Mesenchymal stem cell (in vitro differentiated cells and primary cell): ENCODE results near the gene ANKRD16.
"Not testable (repeated sequence)": the region's sequence is repeated elsewhere in the genome, so short reads cannot be mapped to it uniquely, and the experiment has no call there.

Experiments used
- DNase-seq: peaks from one replicate; pipeline ENCODE4 v3.0.0-alpha.2; 2013
- H2AFZ ChIP-seq: one replicate; pipeline ENCODE4 v1.6.1; 2013; ENCODE audit warnings: low read depth, mild to moderate bottlenecking, control low read depth, inconsistent platforms, low read length, moderate library complexity
- H2AK5ac ChIP-seq: 2 replicates; pipeline ENCODE4 v1.6.1; 2013; ENCODE audit warnings: low read length, moderate library complexity, mild to moderate bottlenecking, inconsistent platforms; ENCODE audit not compliant: severe bottlenecking
- H2BK120ac ChIP-seq: one replicate; pipeline ENCODE4 v1.6.1; 2013; ENCODE audit warnings: low read depth, mild to moderate bottlenecking, inconsistent platforms, low read length, moderate library complexity
- H2BK12ac ChIP-seq, 2 experiments: one replicate each; pipeline ENCODE4 v1.6.1; 2013; ENCODE audit warnings: inconsistent platforms in 2 of 2, low read length in 2 of 2, mild to moderate bottlenecking in 2 of 2, moderate library complexity in 2 of 2, control low read depth in 1 of 2
- H2BK15ac ChIP-seq: one replicate; pipeline ENCODE4 v1.6.1; 2013; ENCODE audit warnings: mild to moderate bottlenecking, low read depth, inconsistent platforms; ENCODE audit not compliant: poor library complexity, severe bottlenecking
- H2BK5ac ChIP-seq: 2 replicates; pipeline ENCODE4 v1.6.1; 2013; ENCODE audit warnings: low read depth, mild to moderate bottlenecking, low read length, control low read depth, inconsistent platforms; ENCODE audit not compliant: poor library complexity, severe bottlenecking
- H3K14ac ChIP-seq, 2 experiments: one replicate each; pipeline ENCODE4 v1.6.1; 2013; ENCODE audit warnings: inconsistent platforms in 2 of 2, low read length in 2 of 2, control low read depth in 1 of 2, mild to moderate bottlenecking in 1 of 2, moderate library complexity in 1 of 2
- H3K18ac ChIP-seq, 2 experiments: one replicate each; pipeline ENCODE4 v1.6.1; 2013; ENCODE audit warnings: inconsistent platforms in 2 of 2, low read length in 2 of 2, control low read depth in 1 of 2, low read depth in 1 of 2, mild to moderate bottlenecking in 1 of 2
- H3K23ac ChIP-seq, 2 experiments: one replicate each; pipeline ENCODE4 v1.6.1; 2013; ENCODE audit warnings: inconsistent platforms in 2 of 2, low read length in 2 of 2, mild to moderate bottlenecking in 2 of 2, moderate library complexity in 2 of 2, control low read depth in 1 of 2
- H3K27ac ChIP-seq: 2 replicates; pipeline ENCODE4 v1.5.1; 2013; ENCODE audit warnings: mild to moderate bottlenecking, moderate library complexity, low read length, control low read depth, inconsistent platforms; ENCODE audit not compliant: poor library complexity, severe bottlenecking
- H3K27me3 ChIP-seq, 2 experiments: 2 replicates each; pipeline versions ENCODE4 v1.6.1 to v1.7.0; 2013; ENCODE audit warnings: low read length in 2 of 2, mild to moderate bottlenecking in 2 of 2, moderate library complexity in 2 of 2, control low read depth in 1 of 2, inconsistent platforms in 1 of 2; ENCODE audit not compliant: control insufficient read depth in 1 of 2, insufficient read depth in 1 of 2
- H3K36me3 ChIP-seq, 2 experiments: 2 replicates each; pipeline versions ENCODE4 v1.6.1 to v1.7.0; 2013; ENCODE audit warnings: low read length in 2 of 2, control low read depth in 1 of 2, inconsistent platforms in 1 of 2, low read depth in 1 of 2, mild to moderate bottlenecking in 1 of 2; ENCODE audit not compliant: insufficient read depth in 2 of 2, control insufficient read depth in 1 of 2
- H3K4ac ChIP-seq, 2 experiments: one replicate each; pipeline ENCODE4 v1.6.1; 2013; ENCODE audit warnings: inconsistent platforms in 2 of 2, low read length in 2 of 2, mild to moderate bottlenecking in 2 of 2, moderate library complexity in 2 of 2, control low read depth in 1 of 2, low read depth in 1 of 2
- H3K4me1 ChIP-seq: 2 replicates; pipeline ENCODE4 v1.6.1; 2013; ENCODE audit warnings: low read depth, low read length, control low read depth; ENCODE audit not compliant: control insufficient read depth, insufficient read depth
- H3K4me2 ChIP-seq: 2 replicates; pipeline ENCODE4 v1.6.1; 2013; ENCODE audit warnings: low read length, mild to moderate bottlenecking, inconsistent platforms; ENCODE audit not compliant: poor library complexity, severe bottlenecking
- H3K4me3 ChIP-seq, 2 experiments: 2 replicates each; pipeline versions ENCODE4 v1.5.1 to v1.7.0; 2013; ENCODE audit warnings: low read length in 2 of 2, mild to moderate bottlenecking in 2 of 2, control low read depth in 1 of 2, low read depth in 1 of 2; ENCODE audit not compliant: insufficient read depth in 1 of 2
- H3K79me1 ChIP-seq: replicated peaks from 2 replicates; pipeline ENCODE4 v1.6.1; 2013; ENCODE audit warnings: mild to moderate bottlenecking, control low read depth, low read length, inconsistent platforms; ENCODE audit not compliant: poor library complexity, severe bottlenecking
- H3K9ac ChIP-seq: 2 replicates; pipeline ENCODE4 v1.7.0; 2013; ENCODE audit warnings: mild to moderate bottlenecking, low read length, moderate library complexity
- H3K9me3 ChIP-seq: 2 replicates; pipeline ENCODE4 v1.7.0; 2013; ENCODE audit warnings: mild to moderate bottlenecking, low read length; ENCODE audit not compliant: control insufficient read depth
- H4K8ac ChIP-seq: one replicate; pipeline ENCODE4 v1.6.1; 2013; ENCODE audit warnings: inconsistent platforms, mild to moderate bottlenecking, low read length, moderate library complexity
- H4K91ac ChIP-seq: one replicate; pipeline ENCODE4 v1.6.1; 2013; ENCODE audit warnings: mild to moderate bottlenecking, low read length, inconsistent platforms
- WGBS: methylation state at CpG from one replicate; pipeline ENCODE4 v1.1.7; 2013; ENCODE audit warnings: mixed read lengths; 5-methylcytosine and 5-hydroxymethylcytosine counted together

The ANKRD16 gene

GRCh38 chr10:5843686-5844344, 45.9 kb downstream of the ANKRD16 start:
- Histone ChIP-seq H3K4me3 (no peak overlapping the region), H3K18ac (no peak overlapping the region), H2BK120ac (no peak overlapping the region), H3K79me1 (no peaks in the 10 kb centered on the region), H3K9ac (no peak overlapping the region), H2AFZ (no peak overlapping the region), H3K14ac (no peak overlapping the region), H3K4me2 (no peak overlapping the region), H3K36me3 (no peaks in the 10 kb centered on the region), H2BK12ac (no peak overlapping the region), H3K4ac (no peak overlapping the region), H3K27ac (no peak overlapping the region), H3K4me1 (peaks cover 13% of the 10 kb centered on the region), H3K9me3 (no peaks in the 10 kb centered on the region), H4K91ac (no peak overlapping the region), H3K23ac (no peak overlapping the region), H2BK5ac (no peak overlapping the region), H2BK15ac (no peak overlapping the region), H4K8ac (no peak overlapping the region), H2AK5ac (no peak overlapping the region), H3K27me3 (no peaks in the 10 kb centered on the region)
- WGBS = 94% methylated on average over 4 of the region's 4 CpGs
- no peak for DNase-seq

GRCh38 chr10:5841965-5842364, 47.7 kb downstream of the ANKRD16 start:
- Histone ChIP-seq H2AK5ac (no peak overlapping the region), H2BK5ac (no peak overlapping the region), H3K27me3 (no peaks in the 10 kb centered on the region), H3K18ac (no peak overlapping the region), H3K23ac (no peak overlapping the region), H4K8ac (no peak overlapping the region), H2AFZ (no peak overlapping the region), H3K4ac (no peak overlapping the region), H3K4me3 (no peak overlapping the region), H3K4me1 (peaks cover 13% of the 10 kb centered on the region), H3K4me2 (no peak overlapping the region), H2BK12ac (no peak overlapping the region), H3K9ac (no peak overlapping the region), H3K79me1 (no peaks in the 10 kb centered on the region), H4K91ac (no peak overlapping the region), H3K36me3 (no peaks in the 10 kb centered on the region), H2BK15ac (no peak overlapping the region), H3K9me3 (no peaks in the 10 kb centered on the region), H3K14ac (no peak overlapping the region), H2BK120ac (no peak overlapping the region), H3K27ac (no peak overlapping the region)
- 95% methylated on average over 14 of the region's 14 CpGs for WGBS
- DNase-seq = no peak

- no peak overlapping the region for H4K91ac ChIP-seq
- H3K9me3 ChIP-seq = no peaks in the 10 kb centered on the region
- H3K4me1 ChIP-seq = peaks cover 13% of the 10 kb centered on the region
- no peak overlapping the region for H3K4ac ChIP-seq
- no peaks in the 10 kb centered on the region for H3K36me3 ChIP-seq
- H3K27ac ChIP-seq = peak overlapping the region; percentile 37
- H2BK15ac ChIP-seq = no peak overlapping the region
- H3K23ac ChIP-seq = no peak overlapping the region
- peak; percentile 26 for DNase-seq
- H4K8ac ChIP-seq = peak overlapping the region; percentile 21
- 59% methylated on average over 40 of the region's 40 CpGs for WGBS
- H3K4me2 ChIP-seq = no peak overlapping the region
- H3K27me3 ChIP-seq = no peaks in the 10 kb centered on the region
- no peak overlapping the region for H2BK120ac ChIP-seq
- H3K9ac ChIP-seq = peak overlapping the region; percentile 31
- H2AK5ac ChIP-seq = no peak overlapping the region
- no peak overlapping the region for H3K18ac ChIP-seq
- no peak overlapping the region for H2BK12ac ChIP-seq
- H3K79me1 ChIP-seq = no peaks in the 10 kb centered on the region
- peak overlapping the region in 1 of 2 experiments; percentile 38 for H3K4me3 ChIP-seq
- H2BK5ac ChIP-seq = no peak overlapping the region
- H3K14ac ChIP-seq = no peak overlapping the region
- no peak overlapping the region for H2AFZ ChIP-seq
Measured at GRCh38 chr10:5840314-5841307, 49.1 kb downstream of the ANKRD16 start.

- H3K79me1 ChIP-seq, H2BK120ac ChIP-seq, H3K4ac ChIP-seq, H3K4me3 ChIP-seq, H3K18ac ChIP-seq, H3K4me2 ChIP-seq, H3K36me3 ChIP-seq, H3K14ac ChIP-seq, H3K9me3 ChIP-seq, H4K91ac ChIP-seq, H4K8ac ChIP-seq, H2BK12ac ChIP-seq, H3K9ac ChIP-seq, H2BK5ac ChIP-seq, H3K23ac ChIP-seq, H2AK5ac ChIP-seq, H3K27me3 ChIP-seq, H2BK15ac ChIP-seq, H2AFZ ChIP-seq, DNase-seq, H3K27ac ChIP-seq: not testable (repeated sequence)
- 93% methylated on average over 2 of the region's 2 CpGs for WGBS
- H3K4me1 ChIP-seq = peaks cover 13% of the 10 kb centered on the region
Measured at GRCh38 chr10:5836181-5836580, 53.5 kb downstream of the ANKRD16 start.
